Loucy (cell line): ENCODE results near the gene ELAPOR1.

Source experiments
- H2AFZ ChIP-seq: fragments of 200-600 bp; sonication (generic); 2 replicates; pipeline ENCODE4 v1.6.0; 2016; ENCODE audit warnings: antibody characterized with exemption, mild to moderate bottlenecking, low read length, moderate library complexity
- H3F3A ChIP-seq: fragments of 200-600 bp; 2 replicates; pipeline ENCODE4 v1.6.0; 2016; ENCODE audit warnings: antibody characterized with exemption, low read depth, mild to moderate bottlenecking
- H3K27me3 ChIP-seq: fragments of 200-600 bp; sonication (generic); 2 replicates; pipeline ENCODE4 v1.6.1; 2014; ENCODE audit warnings: low read length, mild to moderate bottlenecking; ENCODE audit not compliant: insufficient read depth, poor library complexity, severe bottlenecking
- H3K36me3 ChIP-seq: fragments of 200-600 bp; sonication (generic); 2 replicates; pipeline ENCODE4 v1.6.1; 2016; ENCODE audit warnings: low read length; ENCODE audit not compliant: insufficient read depth
- H3K4me1 ChIP-seq: fragments of 200-600 bp; sonication (generic); 2 replicates; pipeline ENCODE4 v1.5.1; 2014; ENCODE audit warnings: low read length, mild to moderate bottlenecking; ENCODE audit not compliant: insufficient read depth, poor library complexity, severe bottlenecking
- H3K4me2 ChIP-seq: fragments of 200-600 bp; sonication (generic); 2 replicates; pipeline ENCODE4 v1.6.0; 2014; ENCODE audit warnings: antibody characterized with exemption, low read length, low read depth, mild to moderate bottlenecking; ENCODE audit not compliant: poor library complexity, severe bottlenecking
- H3K4me3 ChIP-seq: fragments of 200-600 bp; sonication (generic); 2 replicates; pipeline ENCODE4 v1.5.1; 2014; ENCODE audit warnings: low read length, mild to moderate bottlenecking, mixed read lengths; ENCODE audit not compliant: poor library complexity, severe bottlenecking
- H3K79me2 ChIP-seq: fragments of 200-600 bp; sonication (generic); 2 replicates; pipeline ENCODE4 v1.6.1; 2014; ENCODE audit warnings: low read length; ENCODE audit not compliant: insufficient read depth
- H3K9ac ChIP-seq: fragments of 200-600 bp; sonication (generic); 2 replicates; pipeline ENCODE4 v1.6.0; 2014; ENCODE audit warnings: mild to moderate bottlenecking, low read depth, low read length, moderate library complexity; ENCODE audit not compliant: poor library complexity, severe bottlenecking
- H3K9me2 ChIP-seq: fragments of 200-600 bp; sonication (generic); replicated peaks from 2 replicates; pipeline ENCODE4 v1.6.1; 2016; ENCODE audit warnings: low read depth, low read length, mixed read lengths
- H3K9me3 ChIP-seq: fragments of 200-600 bp; sonication (generic); 2 replicates; pipeline ENCODE4 v1.6.1; 2014; ENCODE audit warnings: mild to moderate bottlenecking, antibody characterized with exemption, low read length, low read depth; ENCODE audit not compliant: insufficient read depth
- H4K20me1 ChIP-seq: fragments of 200-600 bp; sonication (generic); 2 replicates; pipeline ENCODE4 v1.6.0; 2014; ENCODE audit warnings: antibody characterized with exemption, low read length, mild to moderate bottlenecking; ENCODE audit not compliant: insufficient read depth, poor library complexity, severe bottlenecking
- EZH2phosphoT487 ChIP-seq: fragments of 200-600 bp; IDR thresholded peaks from 2 replicates; pipeline ENCODE4 v1.6.1; 2018; ENCODE audit warnings: antibody characterized with exemption, mild to moderate bottlenecking, moderate library complexity, borderline replicate concordance
- TF ChIP-seq, protein P1 (sequence below): fragments of 200-600 bp; sonication (generic); conservative IDR thresholded peaks from 2 replicates; pipeline ENCODE4 v1.5.1; 2014; ENCODE audit warnings: mild to moderate bottlenecking, antibody characterized with exemption, low read length

ELAPOR1 gene

DNA sequence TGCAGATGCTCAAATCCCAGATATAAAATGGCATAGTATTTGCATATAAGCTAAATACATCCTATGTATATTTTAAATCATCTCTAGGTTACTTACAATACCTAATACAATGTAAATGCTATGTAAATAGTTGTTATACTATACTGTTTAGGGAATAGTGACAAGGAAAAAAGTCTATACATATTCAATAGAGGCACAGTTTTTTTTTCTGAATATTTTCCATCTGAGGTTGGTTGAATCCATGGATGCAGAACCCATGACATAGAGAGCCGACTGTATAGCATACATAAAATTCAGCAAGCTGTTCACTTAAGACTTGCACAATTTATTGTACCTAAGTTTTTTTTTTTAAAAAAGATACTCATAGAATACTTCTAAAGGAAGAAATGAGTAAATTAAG is 44.6 kb upstream of the ELAPOR1 start:
- Histone ChIP-seq H3K4me2 (no peak overlapping the region), H3K4me3 (no peak overlapping the region), H3K79me2 (no peaks in the 10 kb centered on the region), H3F3A (no peaks in the 10 kb centered on the region), H3K27me3 (no peaks in the 10 kb centered on the region), H3K4me1 (no peaks in the 10 kb centered on the region), H3K9me3 (no peaks in the 10 kb centered on the region), H3K9ac (no peak overlapping the region), H3K36me3 (peaks cover under 1% of the 10 kb centered on the region; the same call in 1 of the 2 replicates), H3K9me2 (no peaks in the 10 kb centered on the region), H4K20me1 (peaks cover 4% of the 10 kb centered on the region), H2AFZ (no peak overlapping the region)
- TF ChIP-seq EZH2phosphoT487 = no peak
- TF ChIP-seq, protein P1, sequence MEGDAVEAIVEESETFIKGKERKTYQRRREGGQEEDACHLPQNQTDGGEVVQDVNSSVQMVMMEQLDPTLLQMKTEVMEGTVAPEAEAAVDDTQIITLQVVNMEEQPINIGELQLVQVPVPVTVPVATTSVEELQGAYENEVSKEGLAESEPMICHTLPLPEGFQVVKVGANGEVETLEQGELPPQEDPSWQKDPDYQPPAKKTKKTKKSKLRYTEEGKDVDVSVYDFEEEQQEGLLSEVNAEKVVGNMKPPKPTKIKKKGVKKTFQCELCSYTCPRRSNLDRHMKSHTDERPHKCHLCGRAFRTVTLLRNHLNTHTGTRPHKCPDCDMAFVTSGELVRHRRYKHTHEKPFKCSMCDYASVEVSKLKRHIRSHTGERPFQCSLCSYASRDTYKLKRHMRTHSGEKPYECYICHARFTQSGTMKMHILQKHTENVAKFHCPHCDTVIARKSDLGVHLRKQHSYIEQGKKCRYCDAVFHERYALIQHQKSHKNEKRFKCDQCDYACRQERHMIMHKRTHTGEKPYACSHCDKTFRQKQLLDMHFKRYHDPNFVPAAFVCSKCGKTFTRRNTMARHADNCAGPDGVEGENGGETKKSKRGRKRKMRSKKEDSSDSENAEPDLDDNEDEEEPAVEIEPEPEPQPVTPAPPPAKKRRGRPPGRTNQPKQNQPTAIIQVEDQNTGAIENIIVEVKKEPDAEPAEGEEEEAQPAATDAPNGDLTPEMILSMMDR = no peak

DNA sequence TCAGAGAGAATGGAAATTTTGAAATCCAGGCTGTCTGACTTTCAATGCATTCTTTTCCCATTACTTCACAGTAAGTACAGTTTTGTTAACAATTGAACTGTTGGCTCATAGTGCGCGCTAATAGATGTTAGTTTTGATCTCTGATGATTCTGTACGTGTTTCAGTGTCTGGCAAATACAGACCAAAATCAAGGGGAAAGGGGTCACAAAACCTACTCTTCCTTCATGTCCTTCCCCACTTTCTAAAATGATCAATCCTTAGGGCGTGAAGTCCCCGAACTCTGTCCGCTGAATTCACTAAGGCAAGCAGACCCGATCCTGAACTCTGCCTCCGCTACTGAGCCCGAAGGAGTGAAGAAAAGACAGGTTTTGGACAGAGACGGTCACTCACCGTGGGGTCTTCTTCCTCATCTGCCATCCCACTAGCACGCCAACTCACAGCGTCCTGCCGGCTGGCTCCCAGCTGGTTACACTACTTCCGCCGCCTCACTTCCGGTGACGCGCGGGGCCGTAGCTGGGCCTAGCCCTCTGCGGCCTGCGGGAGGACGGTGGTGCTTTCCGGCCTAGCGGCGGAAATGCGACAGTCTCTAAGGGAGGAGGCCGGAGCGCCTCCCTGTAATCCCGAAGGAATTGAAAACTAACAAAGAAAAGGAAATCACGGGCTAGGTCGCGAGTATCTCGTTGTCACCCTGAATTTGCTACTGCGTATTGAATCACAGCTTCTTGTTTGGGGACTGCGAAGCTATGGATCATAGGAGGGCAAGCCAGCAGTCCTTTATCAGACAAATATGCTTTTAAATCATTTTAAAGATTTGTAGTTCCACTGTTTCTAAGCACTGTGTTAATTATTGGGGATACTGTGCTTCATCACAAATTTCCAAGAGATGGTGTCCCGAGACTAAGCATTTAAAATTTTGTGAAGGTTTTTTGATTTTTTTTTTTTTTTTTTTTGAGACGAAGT is 38.1 kb upstream of the ELAPOR1 start, which contains the start of gene TAF13:
TSS of gene TAF13 (minus strand) at position 473 of the 960 bp plus-strand sequence. CDS start at position 417, 56 bp downstream.
- no peaks in the 10 kb centered on the region for H3K36me3 ChIP-seq
- H3F3A ChIP-seq = no peaks in the 10 kb centered on the region
- peaks cover 7% of the 10 kb centered on the region for H4K20me1 ChIP-seq
- peaks cover 13% of the 10 kb centered on the region for H3K79me2 ChIP-seq
- no peaks in the 10 kb centered on the region for H3K27me3 ChIP-seq
- H3K9ac ChIP-seq = peak within 1 kb of the TSS; percentile 89
- peak within 1 kb of the TSS; percentile 87 for H3K4me2 ChIP-seq
- peak within 1 kb of the TSS; percentile 81 for H3K4me3 ChIP-seq
- H3K4me1 ChIP-seq = peaks cover 11% of the 10 kb centered on the region
- peak within 1 kb of the TSS; percentile 96 for H2AFZ ChIP-seq
- TF ChIP-seq EZH2phosphoT487 = no peak
- TF ChIP-seq, protein P1 = 0 out of 2 replicates have a peak, but pooled peaks have one; percentile 9
- H3K9me3 ChIP-seq = no peaks in the 10 kb centered on the region
- no peaks in the 10 kb centered on the region for H3K9me2 ChIP-seq

DNA sequence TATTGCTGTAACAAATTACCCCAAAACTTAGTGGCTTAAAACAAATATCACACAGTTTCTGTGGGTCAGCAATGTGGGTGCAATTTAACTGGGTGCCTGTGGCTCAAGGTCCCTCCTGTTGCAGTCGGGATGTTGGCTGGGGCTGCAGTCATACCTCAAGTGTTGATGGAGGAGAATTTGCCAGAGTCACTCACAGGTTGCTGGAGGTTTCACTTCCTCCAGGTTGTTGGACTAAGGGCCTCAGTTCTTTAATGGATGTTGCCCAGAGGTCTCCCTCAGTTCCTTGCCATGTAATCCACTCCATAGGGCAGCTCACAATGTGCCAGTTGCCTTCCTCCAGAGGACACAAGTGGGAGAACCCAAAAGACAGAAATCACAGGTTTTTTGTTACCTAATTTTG is 35.6 kb upstream of the ELAPOR1 start:
- Histone ChIP-seq H3K9me3 (no peaks in the 10 kb centered on the region), H3K9me2 (no peaks in the 10 kb centered on the region), H4K20me1 (peaks cover 7% of the 10 kb centered on the region), H2AFZ (no peak overlapping the region), H3K9ac (no peak overlapping the region), H3K79me2 (peaks cover 13% of the 10 kb centered on the region), H3K36me3 (no peaks in the 10 kb centered on the region), H3K4me2 (no peak overlapping the region), H3K4me3 (no peak overlapping the region), H3K27me3 (no peaks in the 10 kb centered on the region), H3K4me1 (peaks cover 11% of the 10 kb centered on the region), H3F3A (no peaks in the 10 kb centered on the region)
- TF ChIP-seq, protein P1 = no peak
- no peak for TF ChIP-seq EZH2phosphoT487
